ENCODE measurements around the gene PDE6G. TPM values are rescaled to one million over a fixed set of nuclear protein-coding genes. Genes with fewer than 3 reads are reported as not detected.
"Not testable (repeated sequence)": the region's sequence is repeated elsewhere in the genome, so short reads cannot be mapped to it uniquely, and the experiment has no call there.

PDE6G gene
- total RNA-seq, 4 donors from 2014 or later: 0.30 to 8.9 (median 1.1) TPM; not detected in 1

DNA sequence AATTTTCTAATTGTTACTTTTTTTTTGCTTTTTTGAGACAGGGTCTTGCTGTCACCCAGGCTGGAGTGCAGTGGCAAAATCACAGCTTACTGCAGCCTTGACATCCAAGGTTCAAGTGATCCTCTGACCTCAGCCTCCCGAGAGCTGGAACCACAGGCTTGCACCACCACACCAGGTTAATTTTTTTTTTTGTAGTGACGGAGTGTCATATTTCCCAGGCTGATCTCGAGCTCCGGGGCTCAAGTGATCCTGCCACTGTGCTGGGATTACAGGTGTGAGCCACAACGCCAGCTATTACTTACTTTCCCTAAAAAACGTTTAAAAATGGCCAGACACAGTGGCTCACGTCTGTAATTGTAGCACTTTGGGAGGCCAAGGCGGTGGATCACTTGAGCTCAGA, 26.1 kb downstream of the PDE6G start:
- no peak for DNase-seq (ENCODE audit: low spot score in 2 of 2)
- intact Hi-C loops (cut with DNase I; ENCODE audit: low total_unique reads): no loop called here
- WGBS, 2 donors: 87 to 88% methylated on average over 8 of the region's 8 CpGs
- no peak for TF ChIP-seq CTCF (IDR thresholded peaks at IDR 0.05)
- no peak for TF ChIP-seq POLR2A (IDR thresholded peaks at IDR 0.05)
- H3K4me3 ChIP-seq (ENCODE audit: low read depth, poor library complexity, severe bottlenecking): no peak overlapping the region

- no peak for DNase-seq (ENCODE audit: low spot score in 2 of 2)
- WGBS, 2 donors: 77 to 82% methylated on average over 10 to 11 of the region's 11 CpGs
- TF ChIP-seq CTCF (IDR thresholded peaks at IDR 0.05) (no peak), POLR2A (IDR thresholded peaks at IDR 0.05) (no peak)
- intact Hi-C loops (cut with DNase I; ENCODE audit: low total_unique reads): no loop called here
- no peak overlapping the region for H3K4me3 ChIP-seq (ENCODE audit: low read depth, poor library complexity, severe bottlenecking)
Measured at GRCh38 chr17:81621494-81622130, 34.7 kb downstream of the PDE6G start.

- intact Hi-C loops (cut with DNase I; ENCODE audit: low total_unique reads); H3K4me3 ChIP-seq (ENCODE audit: low read depth, poor library complexity, severe bottlenecking); DNase-seq (ENCODE audit: low spot score in 2 of 2): not testable (repeated sequence)
- no CpG with 5 or more reads among the region's 36 CpGs for WGBS, 2 donors
Measured at GRCh38 chr17:81618307-81618706, 38.0 kb downstream of the PDE6G start.

DNA sequence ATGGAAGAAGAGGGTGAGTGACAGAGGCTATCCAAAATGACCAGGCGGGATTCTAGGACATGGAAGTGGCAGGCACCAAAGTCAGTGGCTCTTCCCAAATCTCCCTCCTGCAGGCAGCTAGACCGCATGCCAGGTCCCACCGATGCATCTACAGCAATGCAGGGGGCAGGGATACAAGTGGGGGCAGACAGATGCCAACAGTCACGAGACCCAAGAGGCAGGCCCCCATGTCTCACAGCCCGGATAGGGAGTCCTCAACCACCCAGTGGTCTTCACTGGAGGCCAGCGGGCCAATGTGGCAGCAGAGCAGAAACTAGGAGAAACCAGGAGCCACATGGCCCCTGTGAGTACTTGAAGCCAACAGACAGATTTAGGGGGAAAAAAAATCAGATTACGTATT, 39.5 kb downstream of the PDE6G start:
- intact Hi-C loops (cut with DNase I; ENCODE audit: low total_unique reads): no loop called here
- DNase-seq (ENCODE audit: low spot score in 2 of 2): no peak
- 41 to 76% methylated on average over 7 of the region's 7 CpGs for WGBS, 2 donors
- H3K4me3 ChIP-seq (ENCODE audit: low read depth, poor library complexity, severe bottlenecking): no peak overlapping the region
- TF ChIP-seq CTCF (IDR thresholded peaks at IDR 0.05) (no peak), POLR2A (IDR thresholded peaks at IDR 0.05) (no peak)

DNA sequence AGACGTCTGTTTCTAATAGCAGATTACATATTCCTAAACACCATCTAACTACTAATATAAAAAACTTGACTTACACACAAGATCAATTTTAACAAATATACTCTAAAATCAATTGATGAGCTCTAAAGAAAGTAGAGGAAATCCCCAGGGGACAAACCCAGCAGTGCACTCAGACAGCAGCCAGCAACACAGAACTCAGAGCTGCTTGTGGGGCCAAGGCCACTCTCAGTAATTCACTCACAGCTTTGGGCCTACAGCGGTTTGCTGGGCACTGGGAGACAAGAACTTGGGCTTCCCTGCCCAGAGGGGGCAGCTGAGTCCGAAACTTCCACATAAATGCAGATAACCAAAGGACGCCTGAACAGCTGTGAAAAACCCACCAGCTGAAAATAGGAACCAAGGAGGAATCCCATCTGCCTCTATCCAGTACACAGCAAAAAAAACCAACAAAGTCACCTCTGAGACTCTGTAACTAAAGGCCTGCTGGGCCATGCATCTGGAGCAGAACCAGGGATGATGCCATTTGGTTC, 40.9 kb downstream of the PDE6G start:
- no peak overlapping the region for H3K4me3 ChIP-seq (ENCODE audit: low read depth, poor library complexity, severe bottlenecking)
- TF ChIP-seq POLR2A (IDR thresholded peaks at IDR 0.05) (no peak), CTCF (IDR thresholded peaks at IDR 0.05) (no peak)
- intact Hi-C loops (cut with DNase I; ENCODE audit: low total_unique reads): no loop called here
- no peak for DNase-seq (ENCODE audit: low spot score in 2 of 2)
- 87 to 88% methylated on average over 4 of the region's 4 CpGs for WGBS, 2 donors

DNA sequence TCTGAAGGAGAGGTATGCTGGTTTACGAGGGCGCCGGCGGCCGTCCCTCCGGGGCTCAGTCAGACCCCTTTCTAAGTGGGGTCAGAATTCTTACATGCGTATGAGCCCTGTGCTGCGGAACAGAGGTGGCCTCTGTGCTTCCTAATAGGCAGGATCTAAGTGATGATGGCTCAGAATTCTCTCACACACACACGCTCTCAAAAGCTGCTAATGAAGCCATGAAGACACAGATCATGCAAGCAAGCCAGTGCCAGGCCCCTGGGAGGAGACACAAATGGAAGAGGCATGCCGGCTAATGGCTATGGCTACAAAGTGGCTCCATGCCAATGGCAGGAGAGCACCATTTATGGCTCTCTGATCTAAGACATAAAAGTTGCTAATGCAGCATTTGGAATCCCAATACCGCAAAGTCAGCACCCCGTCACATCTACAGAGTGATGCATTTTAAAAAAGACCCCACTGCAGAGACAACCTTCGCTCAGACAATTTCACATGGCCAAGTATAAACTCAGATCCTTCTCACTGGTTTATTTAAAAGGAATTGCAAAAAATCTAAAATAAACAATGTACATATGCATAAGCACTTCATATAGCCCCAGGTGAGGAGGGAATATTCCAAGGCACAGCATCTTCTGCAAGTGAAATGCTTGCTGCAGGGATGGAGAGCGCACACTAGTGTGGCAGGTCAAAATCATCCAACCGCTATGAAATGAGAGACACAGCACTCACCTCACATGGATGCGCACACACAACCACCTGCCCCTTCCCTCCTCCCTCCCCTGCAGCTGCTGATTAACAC, 44.0 kb downstream of the PDE6G start:
- WGBS, 2 donors: 84% methylated on average over 16 of the region's 16 CpGs
- intact Hi-C loops (cut with DNase I; ENCODE audit: low total_unique reads): no loop called here
- TF ChIP-seq CTCF (IDR thresholded peaks at IDR 0.05) (no peak), POLR2A (IDR thresholded peaks at IDR 0.05) (no peak)
- no peak for DNase-seq (ENCODE audit: low spot score in 2 of 2)
- no peak overlapping the region for H3K4me3 ChIP-seq (ENCODE audit: low read depth, poor library complexity, severe bottlenecking)

Measured in lower leg skin (tissue), 4 donors.